Dedifferentiated amniotic fluid mesenchymal stem cell (primary cell): ENCODE results near the gene IL15RA.
"Not testable (repeated sequence)": the region's sequence is repeated elsewhere in the genome, so short reads cannot be mapped to it uniquely, and the experiment has no call there.

Experiments
- DNase-seq: peaks from one replicate; pipeline ENCODE4 v3.0.0-alpha.2; 2016; ENCODE audit errors: extremely low spot score

IL15RA gene

GRCh38 chr10:5951167-5951711, 26.1 kb downstream of the IL15RA start:
- DNase-seq: no peak

- no peak for DNase-seq
Observed at GRCh38 chr10:5949009-5949759, 28.2 kb downstream of the IL15RA start.

GRCh38 chr10:5948208-5948585, 29.1 kb downstream of the IL15RA start:
- no peak for DNase-seq

- DNase-seq: no peak
Observed at GRCh38 chr10:5947471-5948207, 29.7 kb downstream of the IL15RA start.

- no peak for DNase-seq
Observed at GRCh38 chr10:5946786-5947185, 30.6 kb downstream of the IL15RA start.

GRCh38 chr10:5946419-5946775, 30.9 kb downstream of the IL15RA start:
- not testable (repeated sequence) for DNase-seq

- peak; percentile 94 for DNase-seq
Observed at GRCh38 chr10:5945561-5946418, 31.6 kb downstream of the IL15RA start.

GRCh38 chr10:5945190-5945509, 32.2 kb downstream of the IL15RA start:
- no peak for DNase-seq

- DNase-seq: peak; percentile 99
Observed at GRCh38 chr10:5944389-5945189, 32.8 kb downstream of the IL15RA start.

GRCh38 chr10:5943536-5943935, 33.8 kb downstream of the IL15RA start:
- DNase-seq: no peak

GRCh38 chr10:5942474-5942873, 34.9 kb downstream of the IL15RA start:
- no peak for DNase-seq

GRCh38 chr10:5942001-5942400, 35.3 kb downstream of the IL15RA start:
- DNase-seq: no peak

GRCh38 chr10:5941579-5941978, 35.8 kb downstream of the IL15RA start:
- no peak for DNase-seq

GRCh38 chr10:5940807-5941218, 36.5 kb downstream of the IL15RA start:
- DNase-seq: no peak

GRCh38 chr10:5938291-5938690, 39.1 kb downstream of the IL15RA start:
- DNase-seq: no peak

GRCh38 chr10:5937016-5937415, 40.3 kb downstream of the IL15RA start:
- DNase-seq: no peak

GRCh38 chr10:5935628-5936027, 41.7 kb downstream of the IL15RA start:
- DNase-seq: no peak

GRCh38 chr10:5933909-5934546, 43.3 kb downstream of the IL15RA start:
- DNase-seq: no peak

- no peak for DNase-seq
Observed at GRCh38 chr10:5932345-5932744, 45.0 kb downstream of the IL15RA start.

GRCh38 chr10:5930272-5930671, 47.1 kb downstream of the IL15RA start:
- no peak for DNase-seq

GRCh38 chr10:5929442-5929841, 47.9 kb downstream of the IL15RA start:
- no peak for DNase-seq
